HCEC 1CT (cell line): Measurements from ENCODE around the gene NCAM1.

Source experiments
- DNase-seq: peaks from one replicate; pipeline ENCODE4 v3.0.0-alpha.2; 2017

Gene NCAM1

GRCh38 chr11:112968941-112969713 lies 7.9 kb downstream of the NCAM1 start:
- no peak for DNase-seq

- no peak for DNase-seq
Observed at GRCh38 chr11:112971195-112971594, 10.0 kb downstream of the NCAM1 start.

GRCh38 chr11:112971827-112972226 lies 10.6 kb downstream of the NCAM1 start:
- DNase-seq, result no peak

DNA sequence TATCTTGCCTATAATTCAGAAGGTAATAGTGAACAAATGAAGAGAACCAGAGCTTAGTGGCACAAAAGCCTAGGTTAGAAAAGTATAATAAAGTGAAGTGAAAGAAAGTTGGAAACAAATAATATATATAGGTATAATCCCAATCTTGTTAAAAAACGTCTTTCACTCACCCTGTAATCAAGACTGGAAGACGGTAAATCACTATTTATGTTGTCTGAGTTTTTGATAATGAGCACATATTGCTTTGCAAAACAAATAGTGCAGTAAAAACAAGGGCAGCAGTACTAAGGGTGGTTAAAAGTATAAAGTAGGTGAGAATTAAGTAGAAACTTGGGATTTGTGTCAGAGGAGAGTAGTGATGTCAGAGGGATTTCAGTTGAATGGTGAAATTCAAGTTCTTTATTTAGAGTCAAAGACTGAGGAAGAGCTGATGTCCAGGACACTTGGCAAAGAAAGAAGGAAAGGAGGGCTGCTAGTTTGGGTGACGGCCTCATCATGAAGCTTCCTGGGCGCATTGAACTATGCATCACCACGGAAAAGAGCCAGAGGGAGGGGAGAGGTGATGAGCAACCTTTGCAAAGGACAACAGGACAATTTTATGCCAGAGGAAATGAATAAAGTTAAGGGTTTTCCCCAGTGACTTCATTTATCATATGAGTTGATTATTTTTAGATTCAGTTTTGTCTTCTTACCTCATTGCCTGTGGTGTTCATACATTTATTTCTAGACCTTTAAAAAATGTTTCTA lies 11.4 kb downstream of the NCAM1 start:
- no peak for DNase-seq

GRCh38 chr11:112975051-112975450 lies 13.8 kb downstream of the NCAM1 start:
- DNase-seq, result no peak

DNA sequence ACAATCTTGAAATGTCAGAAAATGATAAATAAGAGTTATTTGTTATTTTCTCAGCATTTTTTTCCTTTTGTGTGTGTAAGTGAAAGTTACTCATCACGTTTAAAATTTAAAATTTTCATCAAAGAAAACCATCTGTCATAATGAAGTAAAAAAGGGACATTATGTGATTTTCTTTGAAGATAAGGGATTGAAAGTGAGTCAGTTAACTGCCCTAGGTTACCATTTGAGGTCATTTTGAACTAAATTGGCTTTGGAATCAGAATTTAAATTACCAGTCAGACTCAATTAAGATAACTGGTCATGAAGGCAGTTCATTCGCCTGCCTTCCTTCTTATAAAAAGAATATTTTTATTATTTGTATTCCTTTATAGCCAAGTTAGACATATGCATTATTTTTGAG lies 14.3 kb downstream of the NCAM1 start:
- DNase-seq, result no peak

- DNase-seq, result peak; percentile 56
Observed at GRCh38 chr11:112977755-112978154, 16.5 kb downstream of the NCAM1 start.

GRCh38 chr11:112983887-112984286 lies 22.7 kb downstream of the NCAM1 start:
- no peak for DNase-seq

DNA sequence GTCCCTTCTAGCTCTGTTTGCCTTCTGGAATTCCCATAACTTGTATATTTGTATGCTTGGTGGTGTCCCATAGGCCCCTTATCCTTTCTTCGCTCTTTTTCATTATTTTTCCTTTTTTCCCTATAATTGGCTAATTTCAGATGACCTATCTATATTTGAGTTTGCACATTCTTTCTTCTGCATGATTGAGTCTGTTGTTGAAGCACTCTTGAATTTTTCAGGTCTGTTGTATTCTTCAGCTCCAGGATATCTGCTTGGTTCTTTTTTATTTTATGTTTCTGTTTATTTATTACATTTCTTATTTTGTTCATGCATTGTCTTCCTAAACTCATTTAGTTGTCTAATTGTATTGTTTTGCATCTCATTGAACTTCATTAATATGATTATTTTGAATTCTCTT lies 28.0 kb downstream of the NCAM1 start:
- no peak for DNase-seq

- DNase-seq, result no peak
Observed at GRCh38 chr11:112993808-112994207, 32.6 kb downstream of the NCAM1 start.

DNA sequence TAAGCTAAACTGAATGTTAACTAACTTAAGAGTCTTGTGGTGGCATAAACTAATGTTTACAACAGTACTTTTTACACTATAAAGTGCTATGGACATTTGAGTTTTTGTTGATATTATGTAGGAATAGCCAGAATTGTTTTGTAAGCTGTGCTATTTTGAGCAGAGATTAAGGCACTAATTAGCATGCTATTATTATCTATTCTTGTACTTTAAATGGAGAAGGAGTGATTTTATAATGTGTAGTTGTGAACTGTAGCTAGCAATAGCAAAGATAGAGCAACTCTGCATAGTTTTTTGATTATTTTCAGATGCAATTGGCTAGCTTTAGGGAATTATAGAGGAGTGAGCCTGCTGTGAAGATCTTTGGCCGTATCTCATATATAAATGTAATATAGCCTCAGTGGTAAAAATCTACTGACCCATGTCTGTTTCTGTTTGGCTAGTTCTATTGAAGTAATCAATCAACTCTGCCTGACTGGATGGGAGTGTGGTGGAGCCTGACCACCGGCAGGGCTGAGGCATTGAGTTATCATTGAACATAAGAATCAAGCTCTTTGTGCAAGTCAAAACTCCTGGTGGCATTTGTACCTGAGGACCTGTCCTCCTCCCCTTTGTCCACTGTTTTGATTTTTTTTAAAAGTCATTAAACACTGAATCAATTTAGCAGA lies 34.3 kb downstream of the NCAM1 start:
- DNase-seq, result no peak

- no peak for DNase-seq
Observed at GRCh38 chr11:112996994-112997393, 35.8 kb downstream of the NCAM1 start.

GRCh38 chr11:112997857-112998466 lies 36.7 kb downstream of the NCAM1 start:
- no peak for DNase-seq

- no peak for DNase-seq
Observed at GRCh38 chr11:112999520-112999919, 38.3 kb downstream of the NCAM1 start.

- DNase-seq, result no peak
Observed at GRCh38 chr11:113001709-113002108, 40.5 kb downstream of the NCAM1 start.

GRCh38 chr11:113006896-113007445 lies 45.8 kb downstream of the NCAM1 start:
- DNase-seq, result no peak

DNA sequence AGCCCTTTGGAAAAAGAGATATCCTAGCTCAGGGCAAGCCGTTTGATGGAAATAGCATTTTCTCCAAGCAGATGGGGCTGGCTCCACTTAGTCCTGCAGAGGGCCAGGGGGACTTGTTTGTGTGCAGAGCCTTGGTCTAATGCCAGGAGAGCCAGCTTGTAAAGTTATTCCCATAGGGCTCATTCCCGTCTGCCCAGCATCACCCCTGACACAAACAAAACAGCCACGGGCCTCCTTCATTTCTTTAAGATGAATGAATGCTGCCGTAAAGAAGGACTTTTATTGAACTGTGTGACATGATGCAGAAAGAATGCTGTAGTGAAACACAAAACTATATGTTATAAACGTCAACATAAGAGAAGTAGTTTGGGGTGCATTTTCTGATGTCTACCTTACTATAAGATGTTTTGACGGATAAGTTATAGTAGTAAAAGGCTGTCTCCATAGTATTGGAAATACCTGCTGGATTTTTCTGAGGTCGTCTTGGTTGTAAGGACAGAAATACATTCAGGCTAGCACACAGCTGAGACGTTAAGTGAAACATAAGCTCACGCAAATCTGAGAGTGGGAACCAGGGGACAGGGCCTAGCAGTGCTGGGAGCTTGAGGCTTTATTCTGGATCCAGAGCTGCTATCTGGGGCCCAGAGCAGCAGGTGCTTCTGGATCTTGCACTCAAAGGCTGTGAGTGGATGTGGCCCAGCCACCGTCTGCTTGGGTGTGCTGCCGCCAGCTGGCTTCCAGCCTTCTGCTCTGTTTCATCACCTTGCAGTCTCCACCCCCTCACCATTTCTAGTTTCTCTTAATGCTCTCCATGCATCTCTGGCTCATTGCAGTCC lies 53.3 kb downstream of the NCAM1 start:
- DNase-seq, result no peak

- no peak for DNase-seq
Observed at GRCh38 chr11:113015098-113015455, 53.9 kb downstream of the NCAM1 start.

GRCh38 chr11:113016905-113017304 lies 55.7 kb downstream of the NCAM1 start:
- DNase-seq, result no peak

GRCh38 chr11:113018913-113019312 lies 57.7 kb downstream of the NCAM1 start:
- DNase-seq, result no peak

DNA sequence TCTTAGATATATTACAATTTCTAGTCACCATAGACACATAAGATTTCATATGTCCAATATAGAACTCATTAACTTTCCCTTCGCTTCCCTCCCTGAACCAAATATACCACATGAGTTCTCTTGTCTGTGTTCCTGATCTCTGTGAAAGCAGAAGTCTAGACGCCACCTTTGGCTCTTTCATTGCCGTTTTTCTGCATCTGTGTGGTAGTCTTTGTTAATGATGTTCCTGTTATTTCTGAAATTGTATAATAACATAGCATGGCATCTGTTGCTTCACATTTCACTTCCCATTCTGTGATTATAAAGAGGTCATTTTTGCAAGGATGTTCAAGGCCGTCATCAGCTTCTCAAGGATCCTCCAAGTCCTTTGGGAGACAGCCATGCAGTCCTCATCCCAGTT lies 58.5 kb downstream of the NCAM1 start:
- DNase-seq, result no peak

GRCh38 chr11:113021111-113021510 lies 59.9 kb downstream of the NCAM1 start:
- DNase-seq, result no peak
